Breast epithelium (tissue), 4 donors: ENCODE data around the gene SYDE1. TPM values are rescaled to one million over a fixed set of nuclear protein-coding genes. Genes with fewer than 3 reads are reported as not detected.

Experiments
- DNase-seq, 2 donors: peaks; one replicate each; pipeline ENCODE4 v3.0.0-alpha.2; 2019; ENCODE audit warnings: low spot score in 2 of 2
- H3K27ac ChIP-seq, 2 donors: fragments of 200-600 bp; sonication (generic) in 1 of 2; one replicate each; pipeline ENCODE4 v1.5.1; 2016 to 2019; ENCODE audit warnings: mild to moderate bottlenecking in 1 of 2
- H3K27me3 ChIP-seq, 2 donors: fragments of 200-600 bp; sonication (generic) in 1 of 2; one replicate each; pipeline versions ENCODE4 v1.5.1 to v1.6.0; 2017 to 2019; ENCODE audit warnings: control low read depth in 1 of 2, mild to moderate bottlenecking in 1 of 2
- H3K36me3 ChIP-seq: fragments of 200-600 bp; one replicate; pipeline ENCODE4 v1.5.1; 2019
- H3K4me1 ChIP-seq, 2 donors: fragments of 200-600 bp; sonication (generic); one replicate each; pipeline ENCODE4 v1.5.1; 2016 to 2019; ENCODE audit warnings: control low read depth in 1 of 2
- H3K4me3 ChIP-seq, 3 donors: fragments of 200-600 bp; sonication (generic); 1 replicate in 2 of 3; 2 replicates in 1 of 3; pipeline ENCODE4 v1.5.1; 2016 to 2019; ENCODE audit warnings: mild to moderate bottlenecking in 3 of 3, moderate library complexity in 2 of 3
- H3K9me3 ChIP-seq, 2 donors: fragments of 200-600 bp; sonication (generic) in 1 of 2; one replicate each; pipeline ENCODE4 v1.5.1; 2016 to 2019; ENCODE audit warnings: control low read depth in 1 of 2
- CTCF ChIP-seq, 3 donors: fragments of 450-650 bp; IDR thresholded peaks; one replicate each; pipeline ENCODE4 v1.5.1; 2016 to 2017; ENCODE audit warnings: antibody characterized with exemption in 3 of 3, mild to moderate bottlenecking in 3 of 3, moderate library complexity in 3 of 3
- POLR2A ChIP-seq: fragments of 450-650 bp; IDR thresholded peaks from one replicate; pipeline ENCODE4 v1.6.1; 2016; ENCODE audit warnings: antibody characterized with exemption, mild to moderate bottlenecking, moderate library complexity
- POLR2AphosphoS5 ChIP-seq, 3 donors: sonication (generic); formaldehyde crosslinking; IDR thresholded peaks; one replicate each; pipeline ENCODE4 v1.6.1; 2017; ENCODE audit warnings: antibody characterized with exemption in 3 of 3
- intact Hi-C: fragments of 100-400 bp; cut with DNase I; formaldehyde crosslinking; loops from one replicate; pipeline ENCODE4 v1.15.1; 2023; ENCODE audit warnings: low total_unique reads
- total RNA-seq, 3 donors: library from RNA; depleted of rRNA; stranded (reverse); fragments of >200 nt; gene quantifications; one replicate each; pipeline ENCODE4 v1.1.0, GENCODE V29; 2016

The SYDE1 gene
- total RNA-seq, 3 donors from 2014 or later = 11.0 to 22.9 (median 14.9) TPM

- Histone ChIP-seq H3K9me3 (peaks cover 12 to 20% of the 10 kb centered on the region in 2 donors), H3K27ac (no peak overlapping the region), H3K36me3 (no peaks in the 10 kb centered on the region), H3K4me1 (no peaks in the 10 kb centered on the region), H3K27me3 (no peaks in the 10 kb centered on the region), H3K4me3 (no peak overlapping the region)
- intact Hi-C loops = no loop called here
- TF ChIP-seq POLR2AphosphoS5 (IDR thresholded peaks at IDR 0.05) = no peak
- no peak for TF ChIP-seq CTCF (IDR thresholded peaks at IDR 0.05)
- TF ChIP-seq POLR2A = no peak
- no peak for DNase-seq
Measured at GRCh38 chr19:15105044-15105443, 2.2 kb upstream of the SYDE1 start.

- no peak for TF ChIP-seq POLR2A
- no peak for TF ChIP-seq CTCF (IDR thresholded peaks at IDR 0.05)
- no peak for TF ChIP-seq POLR2AphosphoS5 (IDR thresholded peaks at IDR 0.05)
- peak overlapping the region; percentile 75 to 96 for H3K27ac ChIP-seq
- intact Hi-C loops = no loop called here
Measured at GRCh38 chr19:15108145-15108844, 1.1 kb downstream of the SYDE1 start.

GRCh38 chr19:15108845-15109767 is 1.9 kb downstream of the SYDE1 start:
- no peaks in the 10 kb centered on the region for H3K27me3 ChIP-seq
- intact Hi-C loops = no loop called here
- TF ChIP-seq POLR2AphosphoS5 (IDR thresholded peaks at IDR 0.05) = no peak
- no peak for TF ChIP-seq POLR2A
- no peak for TF ChIP-seq CTCF (IDR thresholded peaks at IDR 0.05)
- H3K9me3 ChIP-seq = peaks cover 4 to 9% of the 10 kb centered on the region in 2 donors
- DNase-seq = no peak
- no peaks in the 10 kb centered on the region for H3K36me3 ChIP-seq
- H3K4me3 ChIP-seq = peak overlapping the region in 1 of 3 donors; percentile 89
- H3K27ac ChIP-seq = peak overlapping the region; percentile 75 to 96
- H3K4me1 ChIP-seq = no peaks in the 10 kb centered on the region

More at GRCh38 chr19:15108145-15108844, 1.1 kb downstream of the SYDE1 start:
- DNase-seq = no peak
- no peaks in the 10 kb centered on the region for H3K36me3 ChIP-seq
- H3K27me3 ChIP-seq = no peaks in the 10 kb centered on the region
- H3K4me3 ChIP-seq = peak overlapping the region; percentile 69 to 89 (median 81)
- peaks cover 12 to 17% of the 10 kb centered on the region in 2 donors for H3K9me3 ChIP-seq
- H3K4me1 ChIP-seq = no peaks in the 10 kb centered on the region

GRCh38 chr19:15109768-15110417 is 2.7 kb downstream of the SYDE1 start:
- no peak for DNase-seq
- TF ChIP-seq CTCF (IDR thresholded peaks at IDR 0.05) (no peak), POLR2A (no peak), POLR2AphosphoS5 (IDR thresholded peaks at IDR 0.05) (no peak)
- Histone ChIP-seq H3K9me3 (peaks cover 0 to under 1% of the 10 kb centered on the region in 2 donors), H3K4me1 (no peaks in the 10 kb centered on the region), H3K27ac (peak overlapping the region in 1 of 2 donors; percentile 3), H3K4me3 (no peak overlapping the region), H3K36me3 (no peaks in the 10 kb centered on the region), H3K27me3 (no peaks in the 10 kb centered on the region)
- intact Hi-C loops = no loop called here
